ENCODE results near the gene MRAP.

MRAP gene

DNA sequence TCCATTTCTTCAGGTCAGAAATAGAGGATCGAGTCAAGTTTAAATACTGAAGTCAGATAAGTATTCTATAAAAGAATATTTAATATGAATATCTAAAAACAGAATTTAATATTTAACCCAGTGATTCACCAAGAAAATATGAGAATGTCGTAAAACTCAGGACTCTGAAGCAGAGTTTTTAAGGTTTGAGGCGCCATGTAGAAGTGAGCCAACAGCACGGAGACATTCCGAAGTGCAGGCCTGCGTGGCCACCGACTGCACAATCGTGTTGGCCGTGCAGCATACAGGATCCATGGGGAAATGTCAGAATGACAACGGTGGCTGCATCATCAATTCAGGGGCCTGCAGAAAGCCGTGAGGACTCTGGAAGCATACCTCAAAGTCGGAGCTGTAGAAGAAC is 23.4 kb downstream of the MRAP start:
- no peak overlapping the region for H3K9ac ChIP-seq (ENCODE audit: low read length in 2 of 2)
- H3K4me3 ChIP-seq (ENCODE audit: low read length in 2 of 2) = no peak overlapping the region
- no peaks in the 10 kb centered on the region for H3K27me3 ChIP-seq (ENCODE audit: control insufficient read depth in 1 of 2, insufficient read depth in 2 of 2, low read length in 2 of 2)
- no peaks in the 10 kb centered on the region for H3K9me3 ChIP-seq (ENCODE audit: control insufficient read depth in 2 of 2, low read length in 2 of 2)
- peaks cover 62 to 70% of the 10 kb centered on the region in 2 donors for H3K36me3 ChIP-seq (ENCODE audit: control insufficient read depth in 2 of 2, insufficient read depth in 2 of 2, low read length in 2 of 2)
- H3K27ac ChIP-seq (ENCODE audit: low read length) = no peak overlapping the region
- no peaks in the 10 kb centered on the region for H3K4me1 ChIP-seq (ENCODE audit: control insufficient read depth, insufficient read depth, low read length)

DNA sequence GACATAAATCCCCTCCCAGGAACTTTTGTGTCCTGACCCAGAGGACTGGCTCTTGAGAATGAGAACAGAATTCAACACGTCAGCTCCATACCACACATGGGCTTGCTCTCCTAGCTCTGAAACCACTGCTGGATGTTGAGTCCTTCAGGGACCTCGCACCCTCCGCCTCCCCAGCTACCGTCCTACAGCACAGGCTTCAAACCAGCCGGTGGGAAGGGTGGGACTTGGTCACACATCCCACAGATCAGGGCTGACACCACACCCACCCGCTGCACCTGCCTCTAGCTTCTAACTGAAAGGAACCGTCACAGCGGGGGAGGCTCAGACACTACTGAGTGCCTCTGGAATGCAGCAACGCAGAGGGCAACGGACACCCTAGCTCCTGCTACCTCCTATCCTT is 24.0 kb downstream of the MRAP start:
- Histone ChIP-seq H3K27ac (ENCODE audit: low read length) (no peak overlapping the region), H3K36me3 (ENCODE audit: control insufficient read depth in 2 of 2, insufficient read depth in 2 of 2, low read length in 2 of 2) (peaks cover 62 to 65% of the 10 kb centered on the region in 2 donors), H3K4me3 (ENCODE audit: low read length in 2 of 2) (no peak overlapping the region), H3K9me3 (ENCODE audit: control insufficient read depth in 2 of 2, low read length in 2 of 2) (no peaks in the 10 kb centered on the region), H3K4me1 (ENCODE audit: control insufficient read depth, insufficient read depth, low read length) (no peaks in the 10 kb centered on the region), H3K9ac (ENCODE audit: low read length in 2 of 2) (no peak overlapping the region), H3K27me3 (ENCODE audit: control insufficient read depth in 1 of 2, insufficient read depth in 2 of 2, low read length in 2 of 2) (no peaks in the 10 kb centered on the region)

DNA sequence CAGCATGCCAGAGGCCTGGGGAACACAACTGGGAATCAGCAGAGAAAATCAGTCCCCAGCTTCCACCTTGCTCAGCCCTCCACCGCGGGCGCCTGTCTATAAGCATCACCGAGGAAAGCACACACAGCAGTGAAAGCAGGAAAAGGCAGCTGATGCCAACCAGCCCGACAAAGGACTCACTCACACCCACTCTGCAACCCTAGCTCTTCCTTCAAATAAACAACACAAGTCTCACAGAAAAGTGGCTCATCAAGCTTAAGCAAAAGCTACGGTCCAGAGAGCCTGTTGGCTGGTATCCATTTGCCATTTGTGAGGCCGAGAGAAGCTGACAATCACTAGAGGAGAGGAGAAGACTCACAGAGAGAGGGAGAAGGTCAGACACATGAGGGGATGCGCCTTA is 27.1 kb downstream of the MRAP start:
- Histone ChIP-seq H3K4me1 (ENCODE audit: control insufficient read depth, insufficient read depth, low read length) (peaks cover 14% of the 10 kb centered on the region), H3K9me3 (ENCODE audit: control insufficient read depth in 2 of 2, low read length in 2 of 2) (no peaks in the 10 kb centered on the region), H3K36me3 (ENCODE audit: control insufficient read depth in 2 of 2, insufficient read depth in 2 of 2, low read length in 2 of 2) (peaks cover 37 to 42% of the 10 kb centered on the region in 2 donors), H3K9ac (ENCODE audit: low read length in 2 of 2) (no peak overlapping the region), H3K27ac (ENCODE audit: low read length) (no peak overlapping the region), H3K4me3 (ENCODE audit: low read length in 2 of 2) (no peak overlapping the region), H3K27me3 (ENCODE audit: control insufficient read depth in 1 of 2, insufficient read depth in 2 of 2, low read length in 2 of 2) (no peaks in the 10 kb centered on the region)

DNA sequence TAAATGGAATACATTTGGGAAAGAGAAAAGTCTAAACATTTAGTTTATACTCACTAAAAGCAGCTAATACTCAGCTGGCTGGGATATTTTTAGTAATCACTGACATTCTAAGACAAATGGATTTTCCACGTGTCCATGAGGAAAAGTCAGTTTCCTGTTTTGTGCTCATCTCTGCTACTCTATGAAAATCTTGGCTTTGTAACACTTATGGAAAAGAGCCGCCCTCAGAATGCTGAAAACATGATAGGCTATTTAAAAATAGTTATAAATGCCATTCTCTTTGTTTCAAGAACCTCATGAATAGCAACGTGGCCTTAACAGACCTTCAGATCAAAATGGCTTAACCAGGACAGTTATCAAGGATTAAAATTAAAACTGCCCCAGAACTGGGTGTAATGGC is 29.9 kb downstream of the MRAP start:
- Histone ChIP-seq H3K27me3 (ENCODE audit: control insufficient read depth in 1 of 2, insufficient read depth in 2 of 2, low read length in 2 of 2) (no peaks in the 10 kb centered on the region), H3K36me3 (ENCODE audit: control insufficient read depth in 2 of 2, insufficient read depth in 2 of 2, low read length in 2 of 2) (peaks cover 21 to 23% of the 10 kb centered on the region in 2 donors), H3K27ac (ENCODE audit: low read length) (peak overlapping the region; percentile 73), H3K4me3 (ENCODE audit: low read length in 2 of 2) (no peak overlapping the region), H3K9me3 (ENCODE audit: control insufficient read depth in 2 of 2, low read length in 2 of 2) (no peaks in the 10 kb centered on the region), H3K4me1 (ENCODE audit: control insufficient read depth, insufficient read depth, low read length) (peaks cover 14% of the 10 kb centered on the region), H3K9ac (ENCODE audit: low read length in 2 of 2) (no peak overlapping the region)

DNA sequence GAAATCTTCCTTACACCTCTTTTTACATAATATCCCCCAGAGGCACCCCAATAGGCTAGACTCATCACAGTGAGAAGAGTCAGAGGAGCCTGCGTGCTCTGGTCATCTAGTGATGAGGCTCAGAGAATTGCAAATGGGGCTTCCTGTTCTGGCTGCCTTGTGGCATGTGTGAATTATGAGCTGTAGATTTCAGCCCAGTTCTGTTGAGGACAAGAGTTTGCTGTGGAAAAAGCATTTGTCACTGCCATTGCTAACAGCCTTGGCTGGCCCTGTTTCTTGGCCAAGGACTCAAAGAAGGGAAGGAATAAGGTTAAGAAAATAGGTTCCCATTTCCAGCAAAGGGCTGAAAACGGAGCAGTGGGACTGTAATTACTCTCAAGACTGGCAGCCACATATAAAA is 30.7 kb downstream of the MRAP start:
- H3K27me3 ChIP-seq (ENCODE audit: control insufficient read depth in 1 of 2, insufficient read depth in 2 of 2, low read length in 2 of 2) = no peaks in the 10 kb centered on the region
- H3K9me3 ChIP-seq (ENCODE audit: control insufficient read depth in 2 of 2, low read length in 2 of 2) = no peaks in the 10 kb centered on the region
- no peak overlapping the region for H3K4me3 ChIP-seq (ENCODE audit: low read length in 2 of 2)
- peaks cover 19 to 20% of the 10 kb centered on the region in 2 donors for H3K36me3 ChIP-seq (ENCODE audit: control insufficient read depth in 2 of 2, insufficient read depth in 2 of 2, low read length in 2 of 2)
- peaks cover 14% of the 10 kb centered on the region for H3K4me1 ChIP-seq (ENCODE audit: control insufficient read depth, insufficient read depth, low read length)
- no peak overlapping the region for H3K9ac ChIP-seq (ENCODE audit: low read length in 2 of 2)
- peak overlapping the region; percentile 73 for H3K27ac ChIP-seq (ENCODE audit: low read length)

GRCh38 chr21:32329776-32330175 is 31.1 kb downstream of the MRAP start:
- Histone ChIP-seq H3K36me3 (ENCODE audit: control insufficient read depth in 2 of 2, insufficient read depth in 2 of 2, low read length in 2 of 2) (peaks cover 18% of the 10 kb centered on the region in 2 donors), H3K27ac (ENCODE audit: low read length) (peak overlapping the region; percentile 73), H3K4me1 (ENCODE audit: control insufficient read depth, insufficient read depth, low read length) (peaks cover 14% of the 10 kb centered on the region), H3K9ac (ENCODE audit: low read length in 2 of 2) (no peak overlapping the region), H3K9me3 (ENCODE audit: control insufficient read depth in 2 of 2, low read length in 2 of 2) (no peaks in the 10 kb centered on the region), H3K27me3 (ENCODE audit: control insufficient read depth in 1 of 2, insufficient read depth in 2 of 2, low read length in 2 of 2) (no peaks in the 10 kb centered on the region), H3K4me3 (ENCODE audit: low read length in 2 of 2) (no peak overlapping the region)

DNA sequence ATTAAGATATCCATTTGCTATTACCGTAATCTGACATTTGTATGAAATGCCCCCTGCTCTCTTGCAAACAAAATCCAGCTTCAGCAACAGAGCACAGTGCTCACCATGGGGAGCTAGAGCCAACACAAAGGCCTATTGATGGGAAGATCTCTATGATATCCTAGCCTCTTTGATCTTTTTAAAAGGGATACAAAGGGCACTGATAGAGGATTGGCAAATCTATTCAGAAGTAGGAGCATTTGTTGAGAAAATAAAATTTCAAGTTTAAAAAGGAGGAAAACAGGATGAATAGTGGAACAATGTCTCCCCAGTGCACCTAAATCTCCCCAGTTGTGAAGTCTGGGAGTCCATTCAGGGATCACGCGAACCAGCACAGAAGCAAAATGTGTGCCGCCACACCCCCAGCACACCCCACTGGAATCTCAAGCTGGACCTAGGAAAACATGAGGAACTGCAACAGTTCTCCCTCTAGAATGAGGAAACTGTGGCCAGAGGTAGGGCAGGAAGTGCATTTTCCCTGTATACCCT is 32.2 kb downstream of the MRAP start:
- Histone ChIP-seq H3K36me3 (ENCODE audit: control insufficient read depth in 2 of 2, insufficient read depth in 2 of 2, low read length in 2 of 2) (peaks cover 21 to 23% of the 10 kb centered on the region in 2 donors), H3K27me3 (ENCODE audit: control insufficient read depth in 1 of 2, insufficient read depth in 2 of 2, low read length in 2 of 2) (no peaks in the 10 kb centered on the region), H3K9ac (ENCODE audit: low read length in 2 of 2) (no peak overlapping the region), H3K9me3 (ENCODE audit: control insufficient read depth in 2 of 2, low read length in 2 of 2) (no peaks in the 10 kb centered on the region), H3K27ac (ENCODE audit: low read length) (peak overlapping the region; percentile 18), H3K4me3 (ENCODE audit: low read length in 2 of 2) (no peak overlapping the region), H3K4me1 (ENCODE audit: control insufficient read depth, insufficient read depth, low read length) (peaks cover 14% of the 10 kb centered on the region)

GRCh38 chr21:32331444-32332305 is 33.0 kb downstream of the MRAP start:
- H3K9ac ChIP-seq (ENCODE audit: low read length in 2 of 2) = no peak overlapping the region
- H3K4me1 ChIP-seq (ENCODE audit: control insufficient read depth, insufficient read depth, low read length) = peaks cover 14% of the 10 kb centered on the region
- H3K36me3 ChIP-seq (ENCODE audit: control insufficient read depth in 2 of 2, insufficient read depth in 2 of 2, low read length in 2 of 2) = peaks cover 23 to 26% of the 10 kb centered on the region in 2 donors
- H3K27me3 ChIP-seq (ENCODE audit: control insufficient read depth in 1 of 2, insufficient read depth in 2 of 2, low read length in 2 of 2) = no peaks in the 10 kb centered on the region
- H3K9me3 ChIP-seq (ENCODE audit: control insufficient read depth in 2 of 2, low read length in 2 of 2) = no peaks in the 10 kb centered on the region
- no peak overlapping the region for H3K4me3 ChIP-seq (ENCODE audit: low read length in 2 of 2)
- H3K27ac ChIP-seq (ENCODE audit: low read length) = no peak overlapping the region

GRCh38 chr21:32332463-32332951 is 33.9 kb downstream of the MRAP start:
- Histone ChIP-seq H3K9me3 (ENCODE audit: control insufficient read depth in 2 of 2, low read length in 2 of 2) (no peaks in the 10 kb centered on the region), H3K4me1 (ENCODE audit: control insufficient read depth, insufficient read depth, low read length) (peaks cover 15% of the 10 kb centered on the region), H3K27me3 (ENCODE audit: control insufficient read depth in 1 of 2, insufficient read depth in 2 of 2, low read length in 2 of 2) (no peaks in the 10 kb centered on the region), H3K36me3 (ENCODE audit: control insufficient read depth in 2 of 2, insufficient read depth in 2 of 2, low read length in 2 of 2) (peaks cover 23 to 26% of the 10 kb centered on the region in 2 donors), H3K4me3 (ENCODE audit: low read length in 2 of 2) (no peak overlapping the region), H3K9ac (ENCODE audit: low read length in 2 of 2) (no peak overlapping the region), H3K27ac (ENCODE audit: low read length) (no peak overlapping the region)

- H3K27ac ChIP-seq (ENCODE audit: low read length) = no peak overlapping the region
- H3K9ac ChIP-seq (ENCODE audit: low read length in 2 of 2) = no peak overlapping the region
- no peaks in the 10 kb centered on the region for H3K9me3 ChIP-seq (ENCODE audit: control insufficient read depth in 2 of 2, low read length in 2 of 2)
- peaks cover 32 to 36% of the 10 kb centered on the region in 2 donors for H3K36me3 ChIP-seq (ENCODE audit: control insufficient read depth in 2 of 2, insufficient read depth in 2 of 2, low read length in 2 of 2)
- no peaks in the 10 kb centered on the region for H3K27me3 ChIP-seq (ENCODE audit: control insufficient read depth in 1 of 2, insufficient read depth in 2 of 2, low read length in 2 of 2)
- H3K4me3 ChIP-seq (ENCODE audit: low read length in 2 of 2) = no peak overlapping the region
- H3K4me1 ChIP-seq (ENCODE audit: control insufficient read depth, insufficient read depth, low read length) = peaks cover 10% of the 10 kb centered on the region
Measured at GRCh38 chr21:32333953-32334673, 35.5 kb downstream of the MRAP start.

All from stomach smooth muscle (tissue), 2 donors.